ENCODE results near the gene PHLDB2. TPM values are rescaled to one million over a fixed set of nuclear protein-coding genes. Genes with fewer than 3 reads are reported as not detected.

The PHLDB2 gene
- polyA plus RNA-seq, 2 of the 4 experiments (the other 2 are of a cell fraction): 39.5 to 50.6 TPM

- no peak overlapping the region for H3K4me2 ChIP-seq
- H3K4me1 ChIP-seq: peaks cover 30% of the 10 kb centered on the region
- DNase-seq (ENCODE audit: low read depth in 1 of 2, low spot score in 1 of 2) (no peak), FAIRE-seq (peak; percentile 7), ATAC-seq (no peak)
- POLR2A ChIA-PET: no interaction called here
- CTCF ChIA-PET: interaction anchor here (1.5 to 2.1 kb wide), 3 partner anchors 12 to 121 kb away, joined by 3 to 7 read pairs (median 6); no protein-coding TSS in a partner anchor
- H3K27ac ChIP-seq: no peak overlapping the region
- no peaks in the 10 kb centered on the region for H3K9me3 ChIP-seq
- 91% methylated on average over 2 of the region's 2 CpGs for WGBS (ENCODE audit: missing lambda C conversion rate)
- TF ChIP-seq MAFK (IDR thresholded peaks at IDR 0.05; ENCODE audit: partially characterized antibody): peak; percentile 69
- no peak for TF ChIP-seq HEYL (CRISPR knock-in tag; IDR thresholded peaks at IDR 0.05)
- H3K4me3 ChIP-seq: no peak overlapping the region
Measured at GRCh38 chr3:111892070-111892469, 33.0 kb downstream of the PHLDB2 start.

DNA sequence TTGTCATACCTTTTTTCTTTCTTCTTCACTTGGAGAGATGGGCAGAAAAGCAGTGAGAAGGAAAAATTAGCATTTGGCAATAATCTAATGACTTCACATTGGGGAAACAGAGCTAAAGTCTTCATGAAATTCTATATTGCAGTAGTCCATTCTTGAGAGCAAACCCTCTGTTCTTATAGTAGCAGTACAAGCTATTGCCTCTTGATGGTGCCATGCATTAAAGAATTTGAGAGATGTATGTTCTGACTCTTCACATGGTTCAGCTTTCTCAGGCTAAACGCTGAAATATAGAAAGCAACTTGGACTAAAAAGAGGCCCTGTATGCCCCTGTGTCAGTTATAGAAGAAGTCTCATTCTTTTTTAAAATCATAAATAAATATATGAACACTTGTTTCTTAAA lies 36.0 kb downstream of the PHLDB2 start:
- TF ChIP-seq CTCF (IDR thresholded peaks at IDR 0.05) (peak; percentile 67), FOXS1 (CRISPR knock-in tag; IDR thresholded peaks at IDR 0.05) (no peak), CHD2 (IDR thresholded peaks at IDR 0.05; ENCODE audit: low read length, partially characterized antibody) (no peak), RNF2 (IDR thresholded peaks at IDR 0.05; ENCODE audit: borderline replicate concordance, low read depth) (no peak), EP300 (IDR thresholded peaks at IDR 0.05) (no peak), JUN (IDR thresholded peaks at IDR 0.05) (no peak), TFCP2L1 (CRISPR knock-in tag; IDR thresholded peaks at IDR 0.05) (no peak), JUNB (IDR thresholded peaks at IDR 0.05) (no peak), NR3C1 (IDR thresholded peaks at IDR 0.05) (no peak), ZC3H11A (IDR thresholded peaks at IDR 0.05) (no peak), RAD21 (conservative IDR thresholded peaks at IDR 0.05 in 1 of 2, IDR thresholded peaks at IDR 0.05 in 1 of 2) (peak; percentile 75 to 77), RARB (CRISPR knock-in tag; IDR thresholded peaks at IDR 0.05) (no peak), HMGXB4 (CRISPR knock-in tag; IDR thresholded peaks at IDR 0.05; ENCODE audit: borderline replicate concordance) (no peak), MAZ (IDR thresholded peaks at IDR 0.05; ENCODE audit: borderline replicate concordance, low read depth, low read length) (no peak), SMC3 (IDR thresholded peaks at IDR 0.05) (peak; percentile 70), FOSB (CRISPR knock-in tag; IDR thresholded peaks at IDR 0.05) (no peak), ZSCAN20 (CRISPR knock-in tag; IDR thresholded peaks at IDR 0.05) (no peak), GATA3 (IDR thresholded peaks at IDR 0.05; ENCODE audit: borderline replicate concordance) (no peak)
- TF ChIP-seq, protein P1, sequence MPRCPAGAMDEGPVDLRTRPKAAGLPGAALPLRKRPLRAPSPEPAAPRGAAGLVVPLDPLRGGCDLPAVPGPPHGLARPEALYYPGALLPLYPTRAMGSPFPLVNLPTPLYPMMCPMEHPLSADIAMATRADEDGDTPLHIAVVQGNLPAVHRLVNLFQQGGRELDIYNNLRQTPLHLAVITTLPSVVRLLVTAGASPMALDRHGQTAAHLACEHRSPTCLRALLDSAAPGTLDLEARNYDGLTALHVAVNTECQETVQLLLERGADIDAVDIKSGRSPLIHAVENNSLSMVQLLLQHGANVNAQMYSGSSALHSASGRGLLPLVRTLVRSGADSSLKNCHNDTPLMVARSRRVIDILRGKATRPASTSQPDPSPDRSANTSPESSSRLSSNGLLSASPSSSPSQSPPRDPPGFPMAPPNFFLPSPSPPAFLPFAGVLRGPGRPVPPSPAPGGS (IDR thresholded peaks at IDR 0.05): no peak
- TF ChIP-seq, protein P2, sequence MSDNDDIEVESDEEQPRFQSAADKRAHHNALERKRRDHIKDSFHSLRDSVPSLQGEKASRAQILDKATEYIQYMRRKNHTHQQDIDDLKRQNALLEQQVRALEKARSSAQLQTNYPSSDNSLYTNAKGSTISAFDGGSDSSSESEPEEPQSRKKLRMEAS (IDR thresholded peaks at IDR 0.05): no peak
- TF ChIP-seq, protein P3, sequence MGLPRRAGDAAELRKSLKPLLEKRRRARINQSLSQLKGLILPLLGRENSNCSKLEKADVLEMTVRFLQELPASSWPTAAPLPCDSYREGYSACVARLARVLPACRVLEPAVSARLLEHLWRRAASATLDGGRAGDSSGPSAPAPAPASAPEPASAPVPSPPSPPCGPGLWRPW (IDR thresholded peaks at IDR 0.05): no peak
- Histone ChIP-seq H3K4me1 (peaks cover 24% of the 10 kb centered on the region), H3K27ac (peak overlapping the region in 1 of 2 experiments; percentile 72; a peak in 2 of 6 replicates), H3K4me2 (no peak overlapping the region; the same call in 2 of the 3 replicates), H3K4me3 (no peak overlapping the region), H3K9me3 (no peaks in the 10 kb centered on the region; the same call in 2 of the 3 replicates)
- DNase-seq (ENCODE audit: low read depth in 1 of 2, low spot score in 1 of 2) (peak; percentile 47 to 65), FAIRE-seq (no peak), ATAC-seq (peak; percentile 87 to 92)
- POLR2A ChIA-PET: interaction anchor here (0.6 to 1.3 kb wide), 2 partner anchors 84 to 179 kb away, joined by 3 read pairs; partner anchors contain the start of gene ABHD10
- 22% methylated on average over 1 of the region's 1 CpG for WGBS (ENCODE audit: missing lambda C conversion rate)
- CTCF ChIA-PET: interaction anchor here (0.6 to 8.4 kb wide), 26 partner anchors 9 to 225 kb away, joined by 3 to 81 read pairs (median 3); partner anchors contain the start of gene PHLDB2
